Pulmonary artery endothelial cell (primary cell): Measurements from ENCODE around the gene NECAB2. TPM values are rescaled to one million over a fixed set of nuclear protein-coding genes. Genes with fewer than 3 reads are reported as not detected.
"Not testable (repeated sequence)": the region's sequence is repeated elsewhere in the genome, so short reads cannot be mapped to it uniquely, and the experiment has no call there.

ENCODE experiments used
- DNase-seq: peaks from one replicate; pipeline ENCODE4 v3.0.0-alpha.2; 2011; ENCODE audit warnings: low read depth, low spot score
- total RNA-seq: library from RNA; depleted of rRNA; stranded (reverse); fragments of >200 nt; gene quantifications from 2 replicates; pipeline ENCODE4 v1.2.3, GENCODE V29; 2014

Gene NECAB2
- total RNA-seq, 1 donor from 2014 or later: 0.20 TPM

GRCh38 chr16:83935858-83936255, 32.2 kb upstream of the NECAB2 start:
- DNase-seq: no peak

GRCh38 chr16:83936581-83937165, 31.4 kb upstream of the NECAB2 start:
- no peak for DNase-seq

DNA sequence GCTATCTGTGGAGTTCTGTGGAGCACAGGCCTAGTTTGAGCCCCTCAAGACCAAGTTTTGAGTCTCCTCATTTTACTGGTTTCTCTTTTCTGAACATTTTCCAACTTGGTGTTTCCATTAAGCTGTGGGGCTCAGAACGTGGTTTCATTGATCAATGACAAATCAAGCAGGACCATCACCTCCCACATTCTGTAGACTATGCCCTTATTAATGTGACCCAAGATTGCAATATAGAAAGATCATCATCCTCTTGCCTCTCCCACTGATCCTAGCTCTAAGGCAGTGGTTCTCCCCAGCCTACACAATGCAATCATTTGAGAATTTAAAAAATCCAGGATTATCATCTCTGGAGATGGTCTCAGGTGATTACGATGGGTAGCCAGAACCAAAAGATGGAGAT, 30.8 kb upstream of the NECAB2 start:
- DNase-seq: no peak

DNA sequence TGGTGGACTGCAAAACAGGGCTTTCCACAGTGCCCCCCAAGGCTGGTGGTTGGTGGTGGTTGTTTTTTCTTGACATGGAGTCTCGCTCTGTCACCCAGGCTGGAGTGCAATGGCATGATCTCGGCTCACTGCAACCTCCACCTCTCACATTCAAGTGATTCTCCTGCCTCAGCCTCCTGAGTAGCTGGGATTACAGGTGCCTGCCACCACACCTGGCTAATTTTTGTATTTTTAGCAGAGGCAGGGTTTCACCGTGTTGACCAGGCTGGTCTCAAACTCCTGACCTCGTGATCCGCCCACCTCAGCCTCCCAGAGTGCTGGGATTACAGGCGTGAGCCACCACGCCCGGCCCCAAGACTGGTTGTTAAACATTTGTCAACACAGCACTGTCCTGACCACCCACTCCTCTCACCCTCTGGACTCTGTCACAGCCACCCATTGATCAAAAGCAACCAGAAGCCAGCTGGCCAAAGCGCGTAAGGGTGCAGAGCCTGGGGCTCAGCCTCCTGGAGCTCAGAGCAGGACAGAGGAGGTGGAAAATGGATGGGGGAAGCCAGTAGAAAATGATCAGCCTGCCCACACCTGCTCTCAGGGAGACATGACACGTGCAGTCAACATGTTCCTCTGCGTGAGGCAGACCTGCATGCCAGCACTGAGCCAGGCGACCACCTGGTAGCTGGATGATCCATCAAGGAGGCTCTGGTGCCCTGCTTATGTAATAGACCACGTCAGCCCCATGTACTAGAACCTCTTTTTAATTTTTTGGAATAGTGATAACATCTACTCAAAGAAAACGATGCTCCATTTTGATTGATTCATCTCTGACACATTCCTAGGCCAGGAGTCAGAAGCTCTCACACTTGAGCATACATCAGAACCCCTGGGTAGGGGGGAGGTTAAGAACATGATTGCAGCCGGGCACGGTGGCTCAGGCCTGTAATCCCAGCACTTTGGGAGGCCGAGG, 29.8 kb upstream of the NECAB2 start:
- no peak for DNase-seq

DNA sequence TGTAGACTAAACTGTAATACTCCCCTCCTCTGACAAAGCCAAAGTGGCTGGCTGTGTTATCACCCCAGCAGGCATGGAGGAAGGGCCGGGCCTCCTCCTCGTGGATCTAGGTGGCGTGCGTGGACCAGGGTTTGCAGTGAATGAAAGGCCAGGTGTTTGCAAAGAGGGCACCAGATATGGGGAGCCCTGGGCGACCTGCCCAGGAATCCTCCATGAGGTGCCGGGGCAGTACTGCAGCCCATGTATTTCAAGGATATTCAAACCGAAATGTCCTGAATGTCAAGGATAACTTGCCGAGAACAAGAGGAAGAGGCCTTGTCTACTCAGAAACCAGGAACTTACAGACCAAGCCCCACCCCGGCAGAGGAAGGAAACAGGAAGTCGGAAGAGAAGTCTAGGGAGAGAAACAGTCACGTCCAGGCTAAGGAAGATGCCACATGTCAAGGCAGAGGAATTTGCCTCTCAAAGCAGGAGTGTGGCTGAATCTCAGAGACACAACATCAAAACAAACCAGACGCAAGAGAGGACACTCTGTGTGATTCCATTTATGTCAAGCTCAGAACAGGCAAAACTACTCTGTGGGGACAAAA, 28.7 kb upstream of the NECAB2 start:
- no peak for DNase-seq

DNA sequence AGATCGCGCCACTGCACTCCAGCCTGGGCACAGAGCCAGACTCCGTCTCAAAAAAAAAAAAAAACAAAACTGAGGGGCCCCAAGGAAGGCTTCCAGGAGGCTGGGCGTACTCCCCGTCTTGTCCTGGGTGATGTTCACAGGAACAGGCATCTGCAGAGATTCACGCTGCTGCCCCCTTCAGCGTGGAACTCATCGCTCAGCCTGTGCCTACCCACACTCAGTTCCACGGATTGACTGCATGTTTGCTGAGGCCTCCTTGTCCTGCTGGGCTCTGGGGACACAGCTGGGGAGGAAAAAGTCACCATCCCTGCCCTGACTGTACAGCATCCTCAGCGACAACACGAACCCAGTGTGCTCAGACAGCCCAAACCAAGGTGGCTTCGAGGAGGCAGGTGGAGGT, 27.9 kb upstream of the NECAB2 start:
- DNase-seq: no peak

DNA sequence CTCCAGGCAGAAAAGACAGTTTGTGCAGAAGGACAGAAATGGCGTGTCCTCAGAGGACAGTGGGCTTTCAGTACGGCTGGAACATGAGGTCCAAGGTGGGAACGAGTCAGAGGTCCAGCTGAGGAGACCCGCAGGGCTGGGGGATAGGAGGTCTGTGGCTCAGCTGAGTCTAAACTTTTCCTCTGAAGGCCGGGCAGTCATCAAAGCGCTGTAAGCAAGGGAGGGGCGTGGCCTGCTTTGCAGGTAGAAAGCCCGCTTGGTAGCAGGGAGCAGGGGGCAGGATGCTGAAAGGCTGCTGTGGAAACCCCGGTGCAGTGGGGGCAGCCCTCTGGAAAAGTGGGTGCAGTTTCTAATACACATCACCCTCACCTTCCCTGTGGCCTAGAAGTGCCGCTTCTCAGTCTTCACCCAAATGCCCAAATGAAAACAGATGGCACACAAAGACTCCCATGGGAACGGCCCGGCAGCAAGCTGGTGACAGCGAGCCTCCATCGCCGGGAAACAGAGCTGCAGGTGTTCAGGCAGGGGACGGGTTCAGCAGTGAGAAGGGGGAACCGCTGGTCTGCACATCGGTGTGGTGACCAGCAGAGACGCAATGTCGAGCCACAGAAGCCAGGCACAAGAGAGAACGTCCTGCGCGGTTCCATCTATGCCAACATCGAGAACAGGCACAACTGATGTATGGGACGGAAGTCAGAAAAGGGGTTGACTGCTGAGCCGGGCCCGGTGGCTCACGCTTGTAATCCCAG, 27.2 kb upstream of the NECAB2 start:
- no peak for DNase-seq

DNA sequence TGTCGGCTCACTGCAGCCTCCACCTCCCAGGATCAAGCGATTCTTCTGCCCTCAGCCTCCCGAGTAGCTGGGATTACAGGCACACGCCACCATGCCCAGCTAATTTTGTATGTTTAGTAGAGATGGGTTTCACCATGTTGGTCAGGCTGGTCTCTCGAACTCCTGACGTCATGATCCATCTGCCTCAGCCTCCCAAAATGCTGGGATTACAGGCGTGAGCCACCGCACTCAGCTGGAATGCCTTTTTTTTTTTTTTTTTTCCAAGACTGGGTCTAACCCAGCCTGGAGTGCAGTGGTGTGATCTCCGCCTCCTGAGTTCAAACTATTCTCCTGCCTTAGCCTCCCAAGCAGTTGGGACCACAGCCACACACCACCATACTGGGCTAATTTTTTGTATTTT, 26.5 kb upstream of the NECAB2 start:
- not testable (repeated sequence) for DNase-seq

DNA sequence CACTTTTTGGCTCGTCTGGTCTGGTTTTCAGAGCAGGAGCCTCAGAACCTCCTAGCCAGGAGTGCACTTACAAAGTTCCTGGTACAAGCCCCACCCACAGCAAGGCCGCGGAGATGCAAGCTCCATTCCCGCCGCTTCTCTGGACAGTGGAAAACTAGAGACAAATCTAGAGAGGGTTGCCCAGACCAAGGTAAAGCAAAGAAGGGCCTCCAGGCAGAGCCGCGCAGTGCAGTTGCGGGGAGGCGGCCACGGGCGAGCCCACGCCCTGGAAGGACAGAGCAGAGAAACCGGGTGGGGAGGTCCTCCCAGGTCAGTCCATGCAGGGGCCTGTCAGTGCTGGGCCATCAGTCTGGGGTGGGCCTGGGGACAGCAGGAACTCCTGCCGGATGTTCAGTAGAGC, 26.0 kb upstream of the NECAB2 start:
- DNase-seq: no peak

GRCh38 chr16:83942815-83943515, 25.1 kb upstream of the NECAB2 start:
- DNase-seq: no peak

- DNase-seq: no peak
Measured at GRCh38 chr16:83943516-83944050, 24.5 kb upstream of the NECAB2 start.

GRCh38 chr16:83945587-83945986, 22.5 kb upstream of the NECAB2 start:
- DNase-seq: no peak

DNA sequence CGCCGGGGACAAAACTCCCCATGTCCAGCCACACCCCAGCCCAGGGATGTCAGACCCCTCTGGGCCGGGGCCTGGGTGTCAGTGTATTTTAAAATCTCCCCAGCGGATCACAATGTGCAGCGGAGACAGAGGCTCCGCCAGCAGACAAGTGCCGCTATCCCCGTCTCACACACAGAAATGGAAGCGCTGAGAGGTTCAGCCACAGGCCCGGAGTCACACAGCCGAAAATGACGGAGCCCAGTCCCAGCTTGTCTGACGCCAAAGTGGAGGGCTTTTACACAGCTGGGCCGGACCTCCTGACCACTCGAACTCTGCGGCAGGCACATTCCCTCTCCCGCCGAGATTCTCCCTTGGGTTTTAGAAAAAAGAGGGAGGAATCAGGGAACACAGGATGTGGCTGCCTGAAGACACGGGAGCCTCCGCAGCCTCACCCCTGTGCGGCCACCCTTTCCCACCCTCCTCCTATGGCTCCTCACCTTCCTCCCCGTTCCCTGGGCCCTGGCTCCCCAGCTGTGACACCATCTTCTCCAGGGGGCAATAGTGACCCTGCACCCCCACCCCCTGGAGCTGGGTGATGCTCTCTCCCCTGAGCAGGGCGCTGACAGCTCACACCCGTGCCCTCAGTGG, 21.8 kb upstream of the NECAB2 start:
- DNase-seq: no peak

DNA sequence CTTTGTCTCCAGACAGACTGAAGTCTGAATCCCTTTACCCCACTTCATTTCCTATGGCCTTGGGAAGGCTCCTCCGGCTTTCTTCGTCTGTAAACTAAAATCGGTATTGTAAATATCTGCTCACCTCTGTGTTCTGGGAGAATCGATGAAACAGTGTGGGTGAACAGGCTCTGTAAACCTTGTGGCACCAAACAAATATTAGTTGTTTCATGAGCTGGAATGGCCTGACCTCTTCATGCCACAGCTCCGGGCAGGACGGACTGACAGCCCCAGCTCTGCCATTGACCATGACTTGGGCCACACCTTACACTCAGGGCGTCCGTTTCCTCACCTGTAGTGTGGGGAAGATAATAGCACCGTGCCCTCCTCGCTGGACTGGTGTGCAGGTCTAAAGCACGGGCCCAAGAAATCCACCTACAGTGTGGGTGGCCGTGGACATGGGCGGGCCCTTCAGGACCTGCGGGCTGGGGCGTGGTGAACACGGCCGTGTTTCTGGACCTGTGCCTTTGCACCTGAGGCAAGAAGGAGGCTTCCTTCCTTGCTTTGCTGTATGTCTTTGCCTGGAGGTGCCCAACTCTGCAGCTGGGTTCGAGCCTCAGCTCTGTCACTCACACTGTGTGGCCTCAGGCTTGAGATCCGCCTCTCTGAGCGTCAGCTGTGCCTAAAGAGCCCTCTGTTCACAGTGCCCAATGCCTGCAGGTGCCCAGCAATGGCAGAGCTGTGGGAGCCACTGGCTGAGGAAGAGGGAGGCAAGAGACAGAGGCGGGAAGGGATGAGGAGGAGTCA, 21.1 kb upstream of the NECAB2 start:
- no peak for DNase-seq

GRCh38 chr16:83947642-83948234, 20.3 kb upstream of the NECAB2 start:
- no peak for DNase-seq

GRCh38 chr16:83948914-83949723, 18.9 kb upstream of the NECAB2 start:
- DNase-seq: no peak

DNA sequence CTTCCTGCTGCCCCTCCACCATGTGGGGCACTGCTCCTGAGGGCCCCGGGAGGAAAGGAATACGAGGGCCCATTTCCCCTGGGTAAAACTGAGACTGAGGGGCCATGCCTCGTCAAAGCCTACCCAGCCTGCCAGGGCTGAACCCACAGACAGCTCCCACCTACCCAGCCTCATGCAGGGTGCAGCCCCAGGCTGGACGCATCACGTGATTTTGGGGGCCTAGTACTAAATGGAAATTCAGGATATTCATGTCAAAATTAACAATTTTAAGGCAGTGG, 18.4 kb upstream of the NECAB2 start:
- DNase-seq: no peak

DNA sequence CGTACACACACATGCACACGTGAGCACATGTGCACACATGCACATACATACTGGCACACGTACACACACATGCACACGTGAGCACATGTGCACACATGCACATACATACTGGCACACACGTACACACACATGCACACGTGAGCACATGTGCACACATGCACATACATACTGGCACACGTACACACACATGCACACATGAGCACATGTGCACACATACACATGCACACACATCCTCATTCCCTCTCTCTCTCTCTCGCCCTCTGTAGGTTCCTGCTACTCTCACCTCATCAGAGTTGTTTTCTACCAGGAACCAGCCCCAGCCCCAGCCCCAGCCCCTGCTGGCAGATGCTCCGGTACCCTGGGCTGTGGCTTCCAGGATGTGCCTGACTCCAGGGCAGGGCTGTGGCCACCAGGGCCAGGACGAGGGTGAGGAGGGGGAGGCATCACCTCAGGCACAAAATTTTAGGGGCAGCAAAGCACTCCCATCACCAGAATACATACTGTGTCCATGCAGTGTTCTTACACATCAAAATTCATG, 17.1 kb upstream of the NECAB2 start:
- DNase-seq: not testable (repeated sequence)
